Epithelial cell of esophagus (primary cell): Measurements from ENCODE around the gene GLA.

Experiments
- DNase-seq: peaks from one replicate; pipeline ENCODE4 v3.0.0; 2010; ENCODE audit warnings: low read depth
- H3K4me3 ChIP-seq: 2 replicates; pipeline ENCODE4 v1.5.1; 2011; ENCODE audit warnings: mild to moderate bottlenecking, low read length, control low read depth
- TF ChIP-seq, protein P1 (sequence below): IDR thresholded peaks from 2 replicates; pipeline ENCODE4 v1.5.1; 2011; ENCODE audit warnings: low read depth, mild to moderate bottlenecking, low read length, control low read depth, inconsistent platforms; ENCODE audit not compliant: insufficient read depth; ENCODE audit errors: missing control alignments

Gene GLA

GRCh38 chrX:101407748-101408531 is at the start of gene GLA, which contains the start of gene HNRNPH2:
GLA (minus strand) TSS chrX:101407925; CDS start chrX:101407903, 22 bp downstream.
HNRNPH2 (plus strand) TSS chrX:101408222; CDS start chrX:101411989, 3,767 bp downstream.
- TF ChIP-seq, protein P1, sequence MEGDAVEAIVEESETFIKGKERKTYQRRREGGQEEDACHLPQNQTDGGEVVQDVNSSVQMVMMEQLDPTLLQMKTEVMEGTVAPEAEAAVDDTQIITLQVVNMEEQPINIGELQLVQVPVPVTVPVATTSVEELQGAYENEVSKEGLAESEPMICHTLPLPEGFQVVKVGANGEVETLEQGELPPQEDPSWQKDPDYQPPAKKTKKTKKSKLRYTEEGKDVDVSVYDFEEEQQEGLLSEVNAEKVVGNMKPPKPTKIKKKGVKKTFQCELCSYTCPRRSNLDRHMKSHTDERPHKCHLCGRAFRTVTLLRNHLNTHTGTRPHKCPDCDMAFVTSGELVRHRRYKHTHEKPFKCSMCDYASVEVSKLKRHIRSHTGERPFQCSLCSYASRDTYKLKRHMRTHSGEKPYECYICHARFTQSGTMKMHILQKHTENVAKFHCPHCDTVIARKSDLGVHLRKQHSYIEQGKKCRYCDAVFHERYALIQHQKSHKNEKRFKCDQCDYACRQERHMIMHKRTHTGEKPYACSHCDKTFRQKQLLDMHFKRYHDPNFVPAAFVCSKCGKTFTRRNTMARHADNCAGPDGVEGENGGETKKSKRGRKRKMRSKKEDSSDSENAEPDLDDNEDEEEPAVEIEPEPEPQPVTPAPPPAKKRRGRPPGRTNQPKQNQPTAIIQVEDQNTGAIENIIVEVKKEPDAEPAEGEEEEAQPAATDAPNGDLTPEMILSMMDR, result no peak
- peak within 1 kb of the TSS; percentile 77 for H3K4me3 ChIP-seq
- DNase-seq, result peak; percentile 96

DNA sequence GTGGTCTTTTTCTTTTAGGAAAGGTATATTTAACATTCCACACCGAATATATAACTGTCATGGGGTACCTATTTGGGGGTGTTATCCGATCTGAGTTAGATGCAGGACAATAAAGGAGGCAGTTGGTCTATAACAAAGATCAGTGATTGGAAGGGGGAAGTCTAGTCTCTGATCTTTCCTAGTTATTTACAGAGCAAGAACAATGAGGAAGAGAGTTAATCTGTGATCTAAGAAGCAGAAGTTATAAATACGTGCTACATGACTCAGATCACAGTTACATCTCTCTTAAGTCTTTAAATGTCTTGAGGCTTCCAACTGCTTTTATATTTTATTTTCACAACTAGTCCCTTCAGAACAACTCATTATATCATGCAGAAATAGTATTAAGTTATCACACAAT is 44.3 kb upstream of the GLA start:
- TF ChIP-seq, protein P1, result no peak
- DNase-seq, result no peak

DNA sequence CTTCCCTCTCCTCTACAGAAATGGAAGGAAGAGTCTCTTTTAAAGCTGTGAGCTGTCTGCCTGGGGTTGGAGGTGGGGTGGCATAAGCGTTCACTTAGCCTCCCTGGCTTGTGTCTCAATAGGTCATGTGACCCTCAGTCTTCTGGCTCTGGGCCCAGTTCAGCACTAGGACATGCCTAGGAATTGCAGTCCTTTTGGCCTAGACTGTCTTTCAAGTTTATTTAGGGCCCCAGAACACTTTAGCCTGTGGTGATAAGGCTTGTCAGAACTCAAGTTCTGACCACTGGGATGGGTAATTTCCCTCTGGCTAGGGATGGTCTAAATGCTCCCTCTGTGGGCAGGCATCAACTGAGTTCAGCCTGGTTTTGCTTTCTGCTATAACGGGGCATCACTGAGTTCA is 43.2 kb upstream of the GLA start:
- DNase-seq, result no peak
- no peak overlapping the region for H3K4me3 ChIP-seq
- TF ChIP-seq, protein P1, result no peak

More for the DNA sequence above, 44.3 kb upstream of the GLA start:
- H3K4me3 ChIP-seq, result no peak overlapping the region

DNA sequence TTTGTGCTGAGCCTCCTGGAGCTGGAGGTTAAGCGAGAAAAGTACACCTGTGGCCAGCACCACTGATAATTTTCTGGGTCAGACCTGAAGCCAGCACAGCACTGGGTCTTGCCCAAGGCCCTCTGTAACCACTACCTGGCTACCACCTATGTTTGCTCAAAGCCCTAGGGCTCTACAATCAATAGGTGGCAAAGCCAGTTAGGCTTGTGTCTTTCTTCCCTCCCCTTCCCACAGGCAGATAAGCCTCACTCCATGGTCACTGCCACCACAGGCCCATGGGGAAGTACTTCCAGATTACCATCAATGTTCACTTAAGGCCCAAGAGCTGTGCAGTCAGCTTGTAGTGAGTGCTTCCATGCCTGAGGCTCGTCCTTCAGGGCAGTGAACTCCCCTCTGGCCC is 42.4 kb upstream of the GLA start:
- TF ChIP-seq, protein P1, result no peak
- no peak for DNase-seq
- H3K4me3 ChIP-seq, result no peak overlapping the region

DNA sequence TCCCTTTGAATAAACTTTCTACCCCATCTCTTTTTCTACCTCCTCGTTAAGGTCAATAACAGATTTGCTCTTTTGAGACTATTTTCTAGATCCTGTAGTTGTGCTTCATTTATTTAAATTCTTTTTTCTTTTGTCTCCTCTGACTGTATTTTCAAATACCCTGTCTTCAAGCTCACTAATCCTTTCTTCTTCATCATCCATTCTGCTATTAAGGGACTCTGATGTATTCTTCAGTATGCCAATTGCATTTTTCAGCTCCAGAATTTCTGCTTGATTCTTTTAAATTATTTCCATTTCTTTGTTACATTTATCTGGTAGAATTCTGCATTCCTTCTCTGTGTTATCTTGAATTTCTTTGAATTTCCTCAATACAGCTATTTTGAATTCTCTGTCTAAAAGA is 41.6 kb upstream of the GLA start:
- H3K4me3 ChIP-seq, result no peak overlapping the region
- TF ChIP-seq, protein P1, result no peak
- no peak for DNase-seq

DNA sequence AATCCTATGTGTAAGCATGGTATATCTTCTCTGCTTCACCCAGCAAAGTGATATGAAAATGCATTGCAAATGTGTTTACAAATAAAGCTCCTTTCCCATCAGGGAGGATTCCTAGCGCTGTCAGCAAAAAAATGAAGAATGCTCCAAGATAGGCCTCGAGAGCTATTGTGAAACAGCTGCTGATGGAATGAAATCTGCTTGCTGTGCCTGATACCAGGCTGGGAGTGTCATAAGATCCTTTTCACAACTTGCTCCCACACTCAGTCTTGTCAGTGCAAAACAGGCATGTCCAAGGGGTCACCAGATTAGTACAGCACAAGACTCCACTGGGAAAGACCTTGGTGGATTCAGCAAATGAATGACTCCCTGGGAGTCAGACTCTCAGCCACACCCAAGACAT is 34.4 kb upstream of the GLA start:
- no peak overlapping the region for H3K4me3 ChIP-seq
- DNase-seq, result no peak
- TF ChIP-seq, protein P1, result no peak
